Sigmoid colon (tissue), 7 donors: ENCODE results near the gene PPM1E. TPM values are rescaled to one million over a fixed set of nuclear protein-coding genes. Genes with fewer than 3 reads are reported as not detected.
"Not testable (repeated sequence)": the region's sequence is repeated elsewhere in the genome, so short reads cannot be mapped to it uniquely, and the experiment has no call there.

Experiments
- DNase-seq: peaks from one replicate; pipeline ENCODE4 v3.0.0-alpha.2; 2019
- H3K27ac ChIP-seq, 4 donors: fragments of 200-600 bp; sonication (generic); one replicate each; pipeline ENCODE4 v1.5.1; 2016 to 2019; ENCODE audit warnings: mild to moderate bottlenecking in 1 of 4
- H3K27me3 ChIP-seq, 3 donors: fragments of 200-600 bp; sonication (generic); one replicate each; pipeline ENCODE4 v1.5.1; 2019; ENCODE audit warnings: mild to moderate bottlenecking in 1 of 3
- H3K36me3 ChIP-seq, 4 donors: fragments of 200-600 bp; sonication (generic); one replicate each; pipeline ENCODE4 v1.5.1; 2016 to 2019
- H3K4me1 ChIP-seq, 4 donors: fragments of 200-600 bp; sonication (generic); one replicate each; pipeline ENCODE4 v1.5.1; 2017 to 2019
- H3K4me3 ChIP-seq, 4 donors: fragments of 200-600 bp; sonication (generic); one replicate each; pipeline ENCODE4 v1.5.1; 2017 to 2019; ENCODE audit warnings: mild to moderate bottlenecking in 2 of 4, moderate library complexity in 1 of 4
- H3K9me3 ChIP-seq, 4 donors: fragments of 200-600 bp in 3 of 4; sonication (generic) in 3 of 4; one replicate each; pipeline versions ENCODE4 v1.5.1 to v1.6.1; 2013 to 2019
- CTCF ChIP-seq, 4 experiments: fragments of 450-650 bp in 3 of 4; fragments of 200-600 bp in 1 of 4; IDR thresholded peaks; one replicate each; pipeline ENCODE4 v1.5.1; 2016 to 2019; ENCODE audit warnings: antibody characterized with exemption in 4 of 4, mild to moderate bottlenecking in 3 of 4, moderate library complexity in 2 of 4
- EP300 ChIP-seq, 4 donors: sonication (generic); formaldehyde crosslinking; IDR thresholded peaks; one replicate each; pipeline ENCODE4 v1.6.1; 2017; ENCODE audit warnings: antibody characterized with exemption in 4 of 4
- POLR2A ChIP-seq, 2 donors: fragments of 450-650 bp; IDR thresholded peaks; one replicate each; pipeline ENCODE4 v1.6.1; 2016; ENCODE audit warnings: antibody characterized with exemption in 2 of 2, mild to moderate bottlenecking in 2 of 2, moderate library complexity in 2 of 2
- POLR2AphosphoS5 ChIP-seq, 4 donors: sonication (generic); formaldehyde crosslinking; IDR thresholded peaks; one replicate each; pipeline ENCODE4 v1.6.1; 2017; ENCODE audit warnings: antibody characterized with exemption in 4 of 4
- WGBS, 2 donors: extraction: QIAGEN DNeasy Blood & Tissue Kit; methylation state at CpG; one replicate each; pipeline ENCODE4 v1.1.7; 2013; 5-methylcytosine and 5-hydroxymethylcytosine counted together
- intact Hi-C: fragments of 100-400 bp; cut with DNase I; formaldehyde crosslinking; loops from one replicate; pipeline ENCODE4 v1.15.1; 2023
- polyA plus RNA-seq, 3 donors: library from polyadenylated mRNA; stranded (reverse); fragments of 200-250 nt; gene quantifications; one replicate each; pipeline ENCODE4 v1.2.3, GENCODE V29; 2013
- total RNA-seq, 4 donors: library from RNA; depleted of rRNA; stranded (reverse); fragments of >200 nt; gene quantifications; one replicate each; pipeline ENCODE4 v1.1.0, GENCODE V29; 2016
- donor health status: healthy with polysubstance abuse.
- donor health status: Bipolar disorder and iron deficiency.
- donor health status: healthy.

The PPM1E gene
- total and polyA plus RNA-seq, 7 donors = 0.16 to 0.55 (median 0.36) TPM; not detected in 2

- H3K36me3 ChIP-seq = no peaks in the 10 kb centered on the region
- TF ChIP-seq POLR2AphosphoS5 (IDR thresholded peaks at IDR 0.05) (no peak), POLR2A (IDR thresholded peaks at IDR 0.05) (no peak), EP300 (IDR thresholded peaks at IDR 0.05) (no peak), CTCF (IDR thresholded peaks at IDR 0.05) (no peak)
- H3K27me3 ChIP-seq = no peaks in the 10 kb centered on the region
- no peak overlapping the region for H3K4me3 ChIP-seq
- H3K4me1 ChIP-seq = no peaks in the 10 kb centered on the region
- no peaks in the 10 kb centered on the region for H3K9me3 ChIP-seq
- no peak overlapping the region for H3K27ac ChIP-seq
- WGBS, 2 donors = 90% methylated on average over 8 of the region's 8 CpGs
- intact Hi-C loops = no loop called here
- no peak for DNase-seq
These were observed 14.5 kb upstream of the PPM1E start for GRCh38 chr17:58741121-58741625.

GRCh38 chr17:58747674-58748073, 8.0 kb upstream of the PPM1E start:
- Histone ChIP-seq H3K4me3 (no peak overlapping the region), H3K4me1 (no peaks in the 10 kb centered on the region), H3K9me3 (no peaks in the 10 kb centered on the region), H3K27me3 (no peaks in the 10 kb centered on the region), H3K36me3 (no peaks in the 10 kb centered on the region), H3K27ac (no peak overlapping the region)
- intact Hi-C loops = no loop called here
- no peak for DNase-seq
- WGBS, 2 donors = 100% methylated on average over 1 of the region's 1 CpG
- no peak for TF ChIP-seq CTCF (IDR thresholded peaks at IDR 0.05)
- no peak for TF ChIP-seq POLR2AphosphoS5 (IDR thresholded peaks at IDR 0.05)
- TF ChIP-seq EP300 (IDR thresholded peaks at IDR 0.05) = no peak
- TF ChIP-seq POLR2A (IDR thresholded peaks at IDR 0.05) = no peak

DNA sequence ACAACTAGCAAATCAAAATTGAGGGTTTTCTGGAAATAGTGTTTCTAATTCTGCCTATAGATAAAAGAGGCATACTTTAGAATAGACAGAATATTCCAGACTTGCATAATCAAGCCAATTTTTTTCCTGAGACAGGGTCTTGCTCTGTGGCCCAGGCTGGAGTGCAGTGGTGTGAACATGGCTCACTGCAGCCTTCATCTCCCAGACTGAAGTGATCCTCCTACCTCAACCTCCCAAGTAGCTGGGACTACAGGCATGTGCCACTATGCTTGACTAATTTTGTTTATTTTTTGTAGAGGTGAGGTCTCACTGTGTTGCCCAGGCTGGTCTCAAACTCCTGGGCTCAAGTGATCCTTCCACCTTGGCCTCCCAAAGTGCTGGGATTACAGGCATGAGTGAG, 6.0 kb upstream of the PPM1E start:
- H3K9me3 ChIP-seq, intact Hi-C loops, H3K36me3 ChIP-seq, H3K4me3 ChIP-seq, H3K27ac ChIP-seq, H3K27me3 ChIP-seq, H3K4me1 ChIP-seq, DNase-seq: not testable (repeated sequence)

- Histone ChIP-seq H3K27me3 (peaks cover 6 to 36% (median 21%) of the 10 kb centered on the region in 3 donors), H3K4me1 (peaks cover 0 to 21% (median 17%) of the 10 kb centered on the region in 4 donors), H3K4me3 (no peak overlapping the region), H3K9me3 (no peaks in the 10 kb centered on the region), H3K36me3 (no peaks in the 10 kb centered on the region), H3K27ac (no peak overlapping the region)
- TF ChIP-seq CTCF (IDR thresholded peaks at IDR 0.05) = no peak
- TF ChIP-seq EP300 (IDR thresholded peaks at IDR 0.05) = no peak
- TF ChIP-seq POLR2A (IDR thresholded peaks at IDR 0.05) = no peak
- TF ChIP-seq POLR2AphosphoS5 (IDR thresholded peaks at IDR 0.05) = no peak
- WGBS, 2 donors = 49 to 58% methylated on average over 2 of the region's 2 CpGs
- intact Hi-C loops = no loop called here
- DNase-seq = no peak
These were observed 2.6 kb upstream of the PPM1E start for GRCh38 chr17:58753026-58753425.

GRCh38 chr17:58755269-58755576, 431 bp upstream of the PPM1E start:
- no peaks in the 10 kb centered on the region for H3K36me3 ChIP-seq
- H3K9me3 ChIP-seq = no peaks in the 10 kb centered on the region
- H3K27ac ChIP-seq = no peak overlapping the region
- DNase-seq = no peak
- intact Hi-C loops = no loop called here
- H3K4me3 ChIP-seq = peak overlapping the region in 3 of 4 donors; percentile 41 to 58 (median 58)
- peaks cover 9 to 58% (median 35%) of the 10 kb centered on the region in 3 donors for H3K27me3 ChIP-seq
- 26 to 40% methylated on average over 2 of the region's 2 CpGs for WGBS, 2 donors
- no peak for TF ChIP-seq POLR2A (IDR thresholded peaks at IDR 0.05)
- no peak for TF ChIP-seq CTCF (IDR thresholded peaks at IDR 0.05)
- TF ChIP-seq EP300 (IDR thresholded peaks at IDR 0.05) = no peak
- TF ChIP-seq POLR2AphosphoS5 (IDR thresholded peaks at IDR 0.05) = no peak
- H3K4me1 ChIP-seq = peaks cover 0 to 21% (median 17%) of the 10 kb centered on the region in 4 donors
